Astrocyte (in vitro differentiated cells and primary cell): ENCODE data around the gene SUPT4H1. TPM values are rescaled to one million over a fixed set of nuclear protein-coding genes. Genes with fewer than 3 reads are reported as not detected.

Experiments used
- DNase-seq: peaks from one replicate; pipeline ENCODE4 v3.0.0-alpha.2; 2010; ENCODE audit warnings: low read depth
- FAIRE-seq: peaks from 2 replicates; lab custom pipeline; 2011; peaks lifted over from hg19 to GRCh38; lab: Jason Lieb, UNC
- H2AFZ ChIP-seq: 2 replicates; pipeline ENCODE4 v1.6.0; 2012; ENCODE audit warnings: low read depth, low read length, inconsistent platforms
- H3K27ac ChIP-seq: 2 replicates; pipeline ENCODE4 v1.5.1; 2011; ENCODE audit warnings: low read depth, low read length, inconsistent platforms
- H3K27me3 ChIP-seq: 2 replicates; pipeline ENCODE4 v1.6.0; 2011; ENCODE audit warnings: low read length, inconsistent platforms; ENCODE audit not compliant: insufficient read depth
- H3K36me3 ChIP-seq: 2 replicates; pipeline ENCODE4 v1.5.1; 2011; ENCODE audit warnings: low read length, inconsistent platforms; ENCODE audit not compliant: insufficient read depth
- H3K4me1 ChIP-seq: 2 replicates; pipeline ENCODE4 v1.5.1; 2011; ENCODE audit warnings: low read length, inconsistent platforms; ENCODE audit not compliant: insufficient read depth
- H3K4me2 ChIP-seq: 2 replicates; pipeline ENCODE4 v1.6.0; 2012; ENCODE audit warnings: low read length, inconsistent platforms
- H3K4me3 ChIP-seq: 2 replicates; pipeline ENCODE4 v1.5.1; 2011; ENCODE audit warnings: low read depth, mild to moderate bottlenecking, low read length, inconsistent platforms; ENCODE audit not compliant: insufficient read depth
- H3K79me2 ChIP-seq: 2 replicates; pipeline ENCODE4 v1.6.0; 2012; ENCODE audit warnings: mild to moderate bottlenecking, low read length, inconsistent platforms; ENCODE audit not compliant: insufficient read depth
- H3K9ac ChIP-seq: 2 replicates; pipeline ENCODE4 v1.6.0; 2012; ENCODE audit warnings: mild to moderate bottlenecking, low read length, inconsistent platforms
- H3K9me3 ChIP-seq: 2 replicates; pipeline ENCODE4 v1.5.1; 2012; ENCODE audit warnings: low read depth, mild to moderate bottlenecking, low read length, inconsistent platforms; ENCODE audit not compliant: insufficient read depth
- H4K20me1 ChIP-seq: 2 replicates; pipeline ENCODE4 v1.6.0; 2012; ENCODE audit warnings: low read length, inconsistent platforms; ENCODE audit not compliant: insufficient read depth
- H3K27ac Mint-ChIP-seq: one replicate; pipeline ENCODE4 v1.8.0; 2021; ENCODE audit warnings: mild to moderate bottlenecking, mixed read lengths; ENCODE audit not compliant: unreplicated experiment
- H3K27me3 Mint-ChIP-seq: one replicate; pipeline ENCODE4 v1.8.0; 2021; ENCODE audit warnings: low read depth, mixed read lengths; ENCODE audit not compliant: unreplicated experiment
- H3K36me3 Mint-ChIP-seq: one replicate; pipeline ENCODE4 v1.8.0; 2021; ENCODE audit warnings: low read depth, mixed read lengths; ENCODE audit not compliant: unreplicated experiment
- H3K4me1 Mint-ChIP-seq: one replicate; pipeline ENCODE4 v1.8.0; 2021; ENCODE audit warnings: low read depth, mixed read lengths; ENCODE audit not compliant: unreplicated experiment
- H3K4me3 Mint-ChIP-seq: one replicate; pipeline ENCODE4 v1.8.0; 2021; ENCODE audit warnings: mild to moderate bottlenecking, moderate library complexity, mixed read lengths; ENCODE audit not compliant: unreplicated experiment
- H3K9me3 Mint-ChIP-seq: one replicate; pipeline ENCODE4 v1.8.0; 2021; ENCODE audit warnings: mild to moderate bottlenecking, mixed read lengths; ENCODE audit not compliant: unreplicated experiment
- EZH2 ChIP-seq: IDR thresholded peaks from 2 replicates; pipeline ENCODE4 v1.6.1; 2012; ENCODE audit warnings: mild to moderate bottlenecking, low read length, inconsistent platforms; ENCODE audit not compliant: insufficient read depth
- total RNA-seq: library from RNA; stranded (reverse); gene quantifications from 2 replicates; pipeline ENCODE4 v1.2.1, GENCODE V29; 2021
- TF ChIP-seq, protein P1 (sequence below): IDR thresholded peaks from 2 replicates; pipeline ENCODE4 v1.5.1; 2011; ENCODE audit warnings: low read depth, mild to moderate bottlenecking, inconsistent platforms, low read length, moderate library complexity; ENCODE audit not compliant: insufficient read depth

SUPT4H1 gene
- total RNA-seq, 1 donor from 2014 or later: 108 TPM

DNA sequence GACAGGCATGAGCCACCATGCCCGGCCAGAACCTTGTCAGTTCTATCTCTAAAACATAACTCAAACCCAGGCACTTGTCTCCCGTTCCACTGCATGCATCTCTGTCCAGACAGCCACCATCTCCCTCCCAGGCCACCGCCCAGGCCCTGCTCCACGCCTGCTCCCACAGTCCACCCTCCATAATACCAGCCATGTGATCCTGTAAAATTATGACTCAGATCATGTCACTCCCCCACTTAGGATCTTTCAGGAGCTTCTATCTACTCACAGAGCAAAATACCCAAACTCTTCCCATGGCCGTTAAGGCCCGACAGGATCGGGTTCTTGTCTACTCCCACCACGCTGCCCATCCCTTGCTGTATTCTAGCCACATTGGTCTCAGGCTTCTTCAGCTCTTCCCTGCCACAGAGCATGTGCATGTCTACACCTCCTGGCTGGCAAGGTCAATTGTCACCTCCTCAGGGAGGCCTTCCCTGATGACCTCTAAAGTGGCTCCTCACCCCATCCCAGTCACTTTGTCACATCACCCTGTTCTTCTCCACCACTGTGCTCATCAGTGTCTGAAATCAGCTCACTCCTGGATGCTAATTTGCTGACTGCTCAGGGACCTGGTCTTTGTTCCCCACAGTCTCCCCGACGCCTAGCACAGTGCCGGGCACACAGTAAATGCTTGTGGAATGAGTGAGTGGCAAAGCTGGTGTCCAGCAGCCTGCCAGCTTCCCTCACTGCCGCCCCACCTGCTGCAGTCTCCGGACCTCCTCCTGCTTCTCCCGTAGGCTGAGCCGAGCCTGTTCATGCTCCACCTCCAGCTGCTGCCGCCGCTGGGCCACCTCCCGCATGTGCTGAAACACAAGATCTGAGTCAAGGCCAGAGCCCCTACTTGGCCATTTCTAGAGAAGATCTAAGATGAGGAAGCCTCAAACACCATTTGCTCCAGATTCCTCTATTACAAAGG lies 30.2 kb downstream of the SUPT4H1 start:
- H3K4me1 Mint-ChIP-seq: no peaks in the 10 kb centered on the region
- TF ChIP-seq, protein P1, sequence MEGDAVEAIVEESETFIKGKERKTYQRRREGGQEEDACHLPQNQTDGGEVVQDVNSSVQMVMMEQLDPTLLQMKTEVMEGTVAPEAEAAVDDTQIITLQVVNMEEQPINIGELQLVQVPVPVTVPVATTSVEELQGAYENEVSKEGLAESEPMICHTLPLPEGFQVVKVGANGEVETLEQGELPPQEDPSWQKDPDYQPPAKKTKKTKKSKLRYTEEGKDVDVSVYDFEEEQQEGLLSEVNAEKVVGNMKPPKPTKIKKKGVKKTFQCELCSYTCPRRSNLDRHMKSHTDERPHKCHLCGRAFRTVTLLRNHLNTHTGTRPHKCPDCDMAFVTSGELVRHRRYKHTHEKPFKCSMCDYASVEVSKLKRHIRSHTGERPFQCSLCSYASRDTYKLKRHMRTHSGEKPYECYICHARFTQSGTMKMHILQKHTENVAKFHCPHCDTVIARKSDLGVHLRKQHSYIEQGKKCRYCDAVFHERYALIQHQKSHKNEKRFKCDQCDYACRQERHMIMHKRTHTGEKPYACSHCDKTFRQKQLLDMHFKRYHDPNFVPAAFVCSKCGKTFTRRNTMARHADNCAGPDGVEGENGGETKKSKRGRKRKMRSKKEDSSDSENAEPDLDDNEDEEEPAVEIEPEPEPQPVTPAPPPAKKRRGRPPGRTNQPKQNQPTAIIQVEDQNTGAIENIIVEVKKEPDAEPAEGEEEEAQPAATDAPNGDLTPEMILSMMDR: no peak
- TF ChIP-seq EZH2: no peak
- no peaks in the 10 kb centered on the region for H3K9me3 ChIP-seq
- no peak overlapping the region for H3K9ac ChIP-seq
- peaks cover 10% of the 10 kb centered on the region for H3K27me3 ChIP-seq
- no peak for FAIRE-seq
- H3K36me3 Mint-ChIP-seq: peaks cover 3% of the 10 kb centered on the region
- no peak overlapping the region for H3K4me2 ChIP-seq
- no peaks in the 10 kb centered on the region for H3K9me3 Mint-ChIP-seq
- no peaks in the 10 kb centered on the region for H3K79me2 ChIP-seq
- H3K4me1 ChIP-seq: peaks cover 11% of the 10 kb centered on the region
- no peak for DNase-seq
- H3K4me3 ChIP-seq: no peak overlapping the region
- no peak overlapping the region for H3K27ac ChIP-seq
- H3K4me3 Mint-ChIP-seq: no peak overlapping the region
- no peak overlapping the region for H2AFZ ChIP-seq
- H3K36me3 ChIP-seq: no peaks in the 10 kb centered on the region
- no peaks in the 10 kb centered on the region for H4K20me1 ChIP-seq
- H3K27ac Mint-ChIP-seq: no peak overlapping the region
- peaks cover 42% of the 10 kb centered on the region for H3K27me3 Mint-ChIP-seq

DNA sequence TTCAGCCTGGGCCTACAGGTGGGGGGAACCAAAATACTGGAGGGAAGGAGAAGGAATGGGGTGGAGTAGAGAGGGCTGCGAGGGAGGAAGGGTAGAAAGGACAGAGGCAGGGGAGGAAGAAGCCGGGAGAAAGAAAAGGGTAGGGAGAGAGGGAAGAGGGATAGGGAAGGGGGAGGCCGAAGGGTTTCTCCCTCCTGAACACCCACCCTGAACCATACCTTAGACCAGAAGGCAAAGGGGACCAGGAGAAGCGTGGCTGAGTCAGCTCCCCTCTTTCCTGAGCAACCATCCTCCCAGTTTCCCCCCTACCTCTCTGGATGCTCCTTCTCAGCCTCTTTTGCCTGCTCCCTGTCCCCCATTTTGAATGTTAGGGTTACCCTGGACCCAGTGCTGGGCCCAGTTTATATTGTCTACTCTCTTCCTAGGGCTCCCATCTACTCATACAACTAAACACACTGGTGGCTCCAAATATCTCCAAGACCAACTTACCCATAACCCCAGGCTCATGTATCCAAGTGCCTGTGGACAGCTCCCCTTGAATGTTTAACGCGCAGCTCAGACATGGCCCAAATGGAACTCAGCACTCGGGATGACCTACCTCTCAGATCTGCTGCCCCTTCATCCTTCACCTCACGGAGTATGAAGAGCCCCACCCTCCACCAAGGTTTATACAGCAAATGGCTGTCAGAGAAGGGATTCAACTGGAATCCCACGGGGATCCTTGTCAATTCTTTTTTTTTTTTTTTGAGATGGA lies 31.3 kb downstream of the SUPT4H1 start:
- Histone ChIP-seq H4K20me1 (no peaks in the 10 kb centered on the region), H2AFZ (no peak overlapping the region), H3K27me3 (peaks cover 8% of the 10 kb centered on the region), H3K36me3 (no peaks in the 10 kb centered on the region), H3K4me2 (no peak overlapping the region), H3K9ac (no peak overlapping the region), H3K9me3 (no peaks in the 10 kb centered on the region), H3K4me1 (peaks cover 11% of the 10 kb centered on the region), H3K79me2 (no peaks in the 10 kb centered on the region), H3K4me3 (no peak overlapping the region), H3K27ac (no peak overlapping the region)
- DNase-seq (no peak), FAIRE-seq (no peak)
- Mint-ChIP-seq H3K27me3 (peaks cover 40% of the 10 kb centered on the region), H3K4me3 (no peak overlapping the region), H3K9me3 (no peaks in the 10 kb centered on the region), H3K4me1 (no peaks in the 10 kb centered on the region), H3K36me3 (peaks cover 3% of the 10 kb centered on the region), H3K27ac (no peak overlapping the region)
- TF ChIP-seq, protein P1: no peak
- no peak for TF ChIP-seq EZH2
